NB4 (cell line): ENCODE data around the gene TLE6.

Experiments used
- DNase-seq: peaks from one replicate; pipeline ENCODE4 v3.0.0; 2010; ENCODE audit warnings: low read depth
- H3K4me3 ChIP-seq: one replicate; pipeline ENCODE4 v1.5.1; 2011; ENCODE audit warnings: mild to moderate bottlenecking, low read depth, low read length, moderate library complexity
- MYC ChIP-seq: IDR thresholded peaks from 2 replicates; pipeline ENCODE4 v1.6.1; 2011; ENCODE audit warnings: low read depth, low read length
- POLR2A ChIP-seq: IDR thresholded peaks from 2 replicates; pipeline ENCODE4 v1.6.1; 2011; ENCODE audit warnings: mild to moderate bottlenecking; ENCODE audit not compliant: insufficient read length; ENCODE audit errors: extremely low read depth
- TF ChIP-seq, protein P1 (sequence below): IDR thresholded peaks from 2 replicates; pipeline ENCODE4 v1.6.1; 2011; ENCODE audit warnings: low read depth, low read length
- TF ChIP-seq, protein P2 (sequence below): IDR thresholded peaks from one replicate; pipeline ENCODE4 v1.5.1; 2012; ENCODE audit warnings: low read depth, low read length

The TLE6 gene

DNA sequence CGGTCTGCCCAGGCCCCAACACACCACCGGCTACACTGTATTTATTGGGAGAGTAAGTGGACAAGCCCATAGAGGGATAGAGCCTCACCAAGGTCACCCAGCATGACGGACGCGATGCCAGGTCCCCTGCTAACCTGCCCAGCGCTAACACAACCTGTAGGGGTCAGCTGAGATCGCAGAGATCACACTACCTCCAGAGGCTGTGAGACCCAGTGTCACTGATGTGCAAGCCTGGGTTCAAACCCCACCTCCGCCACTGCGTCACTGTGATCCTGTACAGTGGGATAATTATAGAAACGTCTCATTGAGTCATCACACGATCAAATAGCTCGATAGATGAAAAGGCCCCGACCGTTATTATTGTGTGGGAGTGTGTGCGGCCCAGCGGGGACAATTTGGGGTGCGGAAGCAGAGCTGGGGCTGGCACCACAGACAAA is 62.3 kb downstream of the TLE6 start:
- no peak for TF ChIP-seq POLR2A
- TF ChIP-seq, protein P1, sequence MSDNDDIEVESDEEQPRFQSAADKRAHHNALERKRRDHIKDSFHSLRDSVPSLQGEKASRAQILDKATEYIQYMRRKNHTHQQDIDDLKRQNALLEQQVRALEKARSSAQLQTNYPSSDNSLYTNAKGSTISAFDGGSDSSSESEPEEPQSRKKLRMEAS = no peak
- TF ChIP-seq MYC = no peak
- TF ChIP-seq, protein P2, sequence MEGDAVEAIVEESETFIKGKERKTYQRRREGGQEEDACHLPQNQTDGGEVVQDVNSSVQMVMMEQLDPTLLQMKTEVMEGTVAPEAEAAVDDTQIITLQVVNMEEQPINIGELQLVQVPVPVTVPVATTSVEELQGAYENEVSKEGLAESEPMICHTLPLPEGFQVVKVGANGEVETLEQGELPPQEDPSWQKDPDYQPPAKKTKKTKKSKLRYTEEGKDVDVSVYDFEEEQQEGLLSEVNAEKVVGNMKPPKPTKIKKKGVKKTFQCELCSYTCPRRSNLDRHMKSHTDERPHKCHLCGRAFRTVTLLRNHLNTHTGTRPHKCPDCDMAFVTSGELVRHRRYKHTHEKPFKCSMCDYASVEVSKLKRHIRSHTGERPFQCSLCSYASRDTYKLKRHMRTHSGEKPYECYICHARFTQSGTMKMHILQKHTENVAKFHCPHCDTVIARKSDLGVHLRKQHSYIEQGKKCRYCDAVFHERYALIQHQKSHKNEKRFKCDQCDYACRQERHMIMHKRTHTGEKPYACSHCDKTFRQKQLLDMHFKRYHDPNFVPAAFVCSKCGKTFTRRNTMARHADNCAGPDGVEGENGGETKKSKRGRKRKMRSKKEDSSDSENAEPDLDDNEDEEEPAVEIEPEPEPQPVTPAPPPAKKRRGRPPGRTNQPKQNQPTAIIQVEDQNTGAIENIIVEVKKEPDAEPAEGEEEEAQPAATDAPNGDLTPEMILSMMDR = no peak
- no peak for DNase-seq
- H3K4me3 ChIP-seq = no peak overlapping the region

DNA sequence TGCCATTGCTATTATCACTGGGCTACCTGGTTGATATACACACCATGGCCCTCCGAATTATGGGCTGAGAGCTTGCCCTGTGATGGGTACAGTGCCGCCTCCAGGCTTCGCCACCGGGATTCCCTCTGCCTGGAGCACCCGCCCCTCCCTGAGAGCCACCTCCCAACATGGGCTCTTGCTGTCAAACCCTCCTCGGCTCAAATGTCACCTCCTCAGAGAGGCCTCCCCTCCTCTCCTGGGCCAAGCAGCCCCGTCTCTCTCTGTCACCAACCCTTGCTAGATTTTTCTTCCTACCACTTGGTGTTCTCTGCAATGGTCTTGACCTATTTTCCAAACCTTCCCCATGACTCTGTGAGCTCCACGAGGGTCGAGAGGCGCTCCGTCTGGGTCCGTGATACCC is 64.0 kb downstream of the TLE6 start:
- DNase-seq = no peak
- TF ChIP-seq MYC (no peak), POLR2A (no peak)
- TF ChIP-seq, protein P1 = no peak
- no peak overlapping the region for H3K4me3 ChIP-seq

DNA sequence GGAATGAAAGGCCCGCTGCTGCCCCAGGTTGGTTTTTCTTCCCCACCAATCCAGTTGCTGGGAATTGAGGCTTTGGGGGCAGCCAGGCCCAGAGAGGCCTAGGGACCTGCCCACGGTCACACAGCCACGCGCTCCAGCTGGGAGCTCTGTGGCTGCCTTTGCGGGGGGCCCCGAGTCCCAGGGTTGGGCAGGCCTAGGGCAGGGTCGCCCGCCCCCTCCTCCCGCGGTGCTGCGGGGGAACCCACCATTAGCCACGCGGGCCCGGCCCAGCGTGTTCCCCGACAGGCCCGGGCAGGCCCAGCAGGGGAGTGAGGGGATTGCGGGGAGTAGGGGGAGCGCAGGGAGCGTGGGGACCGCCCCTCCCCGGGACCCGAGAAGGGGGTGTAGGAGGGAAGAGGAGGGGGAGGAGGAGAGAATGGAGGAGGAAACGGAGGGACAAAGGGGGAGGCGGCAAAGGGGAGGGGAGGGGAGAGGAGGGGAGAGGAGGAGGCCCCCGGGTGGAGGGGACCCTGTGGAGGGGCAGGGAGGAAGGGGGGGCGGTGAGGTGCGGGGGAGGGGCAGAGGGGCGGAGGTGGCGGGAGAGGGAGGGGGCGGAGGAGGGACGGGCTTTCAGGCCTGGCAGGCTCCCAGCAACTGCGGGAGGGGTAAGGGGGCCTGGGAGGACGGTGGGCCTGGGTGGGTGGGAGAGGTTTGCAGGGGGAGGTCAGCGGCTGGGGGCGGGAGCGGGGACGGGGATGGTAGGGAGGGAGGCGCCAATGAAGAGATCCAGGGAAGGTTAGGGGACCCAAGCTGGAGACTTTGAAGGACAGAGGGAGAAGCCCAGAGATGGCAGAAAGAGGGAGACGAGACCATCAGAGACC is 64.6 kb downstream of the TLE6 start:
- no peak for TF ChIP-seq POLR2A
- TF ChIP-seq, protein P1 = no peak
- no peak overlapping the region for H3K4me3 ChIP-seq

GRCh38 chr19:3042621-3043267 is 65.4 kb downstream of the TLE6 start:
- TF ChIP-seq, protein P1 = no peak
- TF ChIP-seq, protein P2 = no peak
- TF ChIP-seq POLR2A (no peak), MYC (no peak)
- H3K4me3 ChIP-seq = no peak overlapping the region
- DNase-seq = no peak

More for the DNA sequence above, 64.6 kb downstream of the TLE6 start:
- no peak for DNase-seq
